Smooth muscle cell (in vitro differentiated cells): ENCODE results near the gene FAM25A. TPM values are rescaled to one million over a fixed set of nuclear protein-coding genes. Genes with fewer than 3 reads are reported as not detected.
"Not testable (repeated sequence)": the region's sequence is repeated elsewhere in the genome, so short reads cannot be mapped to it uniquely, and the experiment has no call there.

Source experiments
- DNase-seq: peaks from one replicate; lab custom pipeline; 2025; ENCODE audit not compliant: unreplicated experiment; lab: John Stamatoyannopoulos, UW
- H2AFZ ChIP-seq: fragments of 200-600 bp; sonication (generic); 2 replicates; pipeline ENCODE4 v1.6.0; 2016; ENCODE audit warnings: antibody characterized with exemption, low read depth, mild to moderate bottlenecking
- H3F3A ChIP-seq: fragments of 200-600 bp; sonication (generic); 2 replicates; pipeline ENCODE4 v1.6.0; 2017; ENCODE audit warnings: antibody characterized with exemption, low read depth
- H3K27ac ChIP-seq: fragments of 200-600 bp; sonication (generic); 2 replicates; pipeline ENCODE4 v1.5.1; 2016; ENCODE audit warnings: low read depth, mild to moderate bottlenecking
- H3K27me3 ChIP-seq: fragments of 200-600 bp; sonication (generic); 2 replicates; pipeline ENCODE4 v1.6.1; 2016; ENCODE audit warnings: low read depth, mild to moderate bottlenecking
- H3K36me3 ChIP-seq: fragments of 200-600 bp; sonication (generic); 2 replicates; pipeline ENCODE4 v1.5.1; 2016; ENCODE audit warnings: low read depth
- H3K4me1 ChIP-seq: fragments of 200-600 bp; sonication (generic); 2 replicates; pipeline ENCODE4 v1.5.1; 2016; ENCODE audit warnings: low read depth
- H3K4me2 ChIP-seq: fragments of 200-600 bp; sonication (generic); 2 replicates; pipeline ENCODE4 v1.6.0; 2016; ENCODE audit warnings: mild to moderate bottlenecking
- H3K4me3 ChIP-seq: fragments of 200-600 bp; sonication (generic); 2 replicates; pipeline ENCODE4 v1.5.1; 2016; ENCODE audit warnings: mild to moderate bottlenecking
- H3K79me2 ChIP-seq: fragments of 200-600 bp; sonication (generic); 2 replicates; pipeline ENCODE4 v1.6.0; 2016; ENCODE audit warnings: low read depth, mild to moderate bottlenecking
- H3K9ac ChIP-seq: fragments of 200-600 bp; sonication (generic); 2 replicates; pipeline ENCODE4 v1.6.0; 2016; ENCODE audit warnings: low read depth
- H3K9me3 ChIP-seq: fragments of 200-600 bp; sonication (generic); replicated peaks from 2 replicates; pipeline ENCODE4 v1.5.1; 2016; ENCODE audit warnings: low read depth
- H4K20me1 ChIP-seq: fragments of 200-600 bp; sonication (generic); 2 replicates; pipeline ENCODE4 v1.6.0; 2016; ENCODE audit warnings: low read depth
- WGBS: methylation state at CpG from one replicate; pipeline ENCODE4 v1.1.7; 2016; ENCODE audit warnings: low lambda C conversion rate; 5-methylcytosine and 5-hydroxymethylcytosine counted together
- polyA plus RNA-seq: library from polyadenylated mRNA; unstranded; fragments of >200 nt; fragmentation: Nextera tagmentation; extraction: Ambion mirVana; gene quantifications from 2 replicates; pipeline ENCODE4 v1.2.1, GENCODE V29; 2016
- total RNA-seq: library from RNA; depleted of rRNA; stranded (reverse); fragments of >200 nt; gene quantifications from 2 replicates; pipeline ENCODE4 v1.2.3, GENCODE V29; 2014
- TF ChIP-seq, protein P1 (sequence below): fragments of 200-600 bp; sonication (generic); IDR thresholded peaks from 2 replicates; pipeline ENCODE4 v1.5.1; 2017; ENCODE audit warnings: borderline replicate concordance, mild to moderate bottlenecking, antibody characterized with exemption; ENCODE audit not compliant: insufficient read depth, poor library complexity, severe bottlenecking

FAM25A gene
- total and polyA plus RNA-seq, 2 experiments from 2014 or later, result 7.0 TPM; not detected in 1

DNA sequence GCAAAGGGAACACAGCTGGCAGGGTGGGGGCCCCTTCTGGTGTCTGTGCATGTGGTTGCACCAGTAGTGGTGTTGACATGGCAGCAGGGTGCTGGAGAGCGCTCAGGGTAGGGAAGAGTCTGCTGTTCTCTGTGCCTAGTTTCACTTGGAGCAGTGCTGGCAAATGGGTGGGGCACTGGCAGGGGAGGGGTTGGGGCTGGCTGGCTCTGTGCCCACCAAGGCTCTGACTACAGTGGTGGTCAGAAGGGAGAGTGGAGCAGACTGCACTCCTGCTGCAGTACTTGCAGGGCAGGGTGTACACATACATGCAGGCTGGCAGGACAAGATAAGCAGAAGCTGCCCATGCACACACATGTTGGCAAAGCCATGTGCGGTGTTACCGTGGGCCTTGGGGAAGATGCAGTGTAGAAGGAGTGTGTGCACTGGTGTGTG, 18.2 kb downstream of the FAM25A start:
- Histone ChIP-seq H2AFZ (no peak overlapping the region), H4K20me1 (no peaks in the 10 kb centered on the region), H3K79me2 (no peaks in the 10 kb centered on the region), H3K27me3 (no peaks in the 10 kb centered on the region), H3K9ac (no peak overlapping the region), H3K4me1 (no peaks in the 10 kb centered on the region), H3K4me2 (no peak overlapping the region), H3K36me3 (no peaks in the 10 kb centered on the region), H3K9me3 (no peaks in the 10 kb centered on the region), H3K4me3 (no peak overlapping the region), H3K27ac (no peak overlapping the region), H3F3A (no peaks in the 10 kb centered on the region)
- TF ChIP-seq, protein P1, sequence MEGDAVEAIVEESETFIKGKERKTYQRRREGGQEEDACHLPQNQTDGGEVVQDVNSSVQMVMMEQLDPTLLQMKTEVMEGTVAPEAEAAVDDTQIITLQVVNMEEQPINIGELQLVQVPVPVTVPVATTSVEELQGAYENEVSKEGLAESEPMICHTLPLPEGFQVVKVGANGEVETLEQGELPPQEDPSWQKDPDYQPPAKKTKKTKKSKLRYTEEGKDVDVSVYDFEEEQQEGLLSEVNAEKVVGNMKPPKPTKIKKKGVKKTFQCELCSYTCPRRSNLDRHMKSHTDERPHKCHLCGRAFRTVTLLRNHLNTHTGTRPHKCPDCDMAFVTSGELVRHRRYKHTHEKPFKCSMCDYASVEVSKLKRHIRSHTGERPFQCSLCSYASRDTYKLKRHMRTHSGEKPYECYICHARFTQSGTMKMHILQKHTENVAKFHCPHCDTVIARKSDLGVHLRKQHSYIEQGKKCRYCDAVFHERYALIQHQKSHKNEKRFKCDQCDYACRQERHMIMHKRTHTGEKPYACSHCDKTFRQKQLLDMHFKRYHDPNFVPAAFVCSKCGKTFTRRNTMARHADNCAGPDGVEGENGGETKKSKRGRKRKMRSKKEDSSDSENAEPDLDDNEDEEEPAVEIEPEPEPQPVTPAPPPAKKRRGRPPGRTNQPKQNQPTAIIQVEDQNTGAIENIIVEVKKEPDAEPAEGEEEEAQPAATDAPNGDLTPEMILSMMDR, result no peak
- 88% methylated on average over 3 of the region's 3 CpGs for WGBS
- DNase-seq, result no peak

GRCh38 chr10:87038786-87039185, 18.7 kb downstream of the FAM25A start:
- TF ChIP-seq, protein P1, result no peak
- Histone ChIP-seq H3K27me3 (no peaks in the 10 kb centered on the region), H3K4me3 (no peak overlapping the region), H4K20me1 (no peaks in the 10 kb centered on the region), H3K79me2 (no peaks in the 10 kb centered on the region), H2AFZ (no peak overlapping the region), H3K36me3 (no peaks in the 10 kb centered on the region), H3K4me2 (no peak overlapping the region), H3K9me3 (no peaks in the 10 kb centered on the region), H3F3A (no peaks in the 10 kb centered on the region), H3K9ac (no peak overlapping the region), H3K4me1 (no peaks in the 10 kb centered on the region), H3K27ac (no peak overlapping the region)
- DNase-seq, result no peak
- 95% methylated on average over 2 of the region's 2 CpGs for WGBS

DNA sequence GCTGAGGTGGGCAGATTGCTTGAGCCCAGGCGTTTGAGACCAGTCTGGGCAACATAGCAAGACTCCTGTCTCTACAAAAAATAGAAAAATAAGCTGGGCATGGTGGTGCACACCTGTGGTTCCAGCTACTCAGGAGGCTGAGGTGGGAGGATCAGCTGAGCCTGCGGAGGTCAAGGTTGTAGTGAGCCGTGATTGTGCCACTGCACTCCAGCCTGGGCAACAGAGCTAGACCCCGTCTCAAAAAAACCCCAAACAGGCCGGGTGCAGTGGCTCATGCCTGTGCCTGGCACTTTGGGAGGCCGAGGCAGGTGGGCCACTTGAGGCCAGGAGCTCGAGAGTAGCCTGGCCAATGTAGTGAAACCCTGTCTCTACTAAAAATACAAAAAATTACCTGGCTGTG, 23.5 kb downstream of the FAM25A start:
- H3K9ac ChIP-seq, H3K27me3 ChIP-seq, H3K79me2 ChIP-seq, H3K4me2 ChIP-seq, H4K20me1 ChIP-seq, H3K9me3 ChIP-seq, H3K36me3 ChIP-seq, H2AFZ ChIP-seq, H3F3A ChIP-seq, H3K27ac ChIP-seq, H3K4me1 ChIP-seq, DNase-seq, H3K4me3 ChIP-seq: not testable (repeated sequence)
- 98% methylated on average over 7 of the region's 7 CpGs for WGBS

GRCh38 chr10:87045434-87045938, 25.4 kb downstream of the FAM25A start:
- no peak overlapping the region for H3K9ac ChIP-seq
- no peak for DNase-seq
- no peaks in the 10 kb centered on the region for H3K27me3 ChIP-seq
- no peak overlapping the region for H3K27ac ChIP-seq
- H3K4me2 ChIP-seq, result no peak overlapping the region
- no peak overlapping the region for H2AFZ ChIP-seq
- no peaks in the 10 kb centered on the region for H3F3A ChIP-seq
- H3K36me3 ChIP-seq, result no peaks in the 10 kb centered on the region
- H3K79me2 ChIP-seq, result no peaks in the 10 kb centered on the region
- TF ChIP-seq, protein P1, result no peak
- H4K20me1 ChIP-seq, result no peaks in the 10 kb centered on the region
- WGBS, result 83% methylated on average over 6 of the region's 6 CpGs
- no peaks in the 10 kb centered on the region for H3K4me1 ChIP-seq
- no peaks in the 10 kb centered on the region for H3K9me3 ChIP-seq
- H3K4me3 ChIP-seq, result no peak overlapping the region
